NK-92 (cell line): ENCODE results near the gene CDC73.
"Not testable (repeated sequence)": the region's sequence is repeated elsewhere in the genome, so short reads cannot be mapped to it uniquely, and the experiment has no call there.

Source experiments
- DNase-seq: peaks from one replicate; lab custom pipeline; 2025; ENCODE audit not compliant: unreplicated experiment; lab: John Stamatoyannopoulos, UW

Gene CDC73

GRCh38 chr1:193278968-193279367, 157.1 kb downstream of the CDC73 start:
- no peak for DNase-seq

DNA sequence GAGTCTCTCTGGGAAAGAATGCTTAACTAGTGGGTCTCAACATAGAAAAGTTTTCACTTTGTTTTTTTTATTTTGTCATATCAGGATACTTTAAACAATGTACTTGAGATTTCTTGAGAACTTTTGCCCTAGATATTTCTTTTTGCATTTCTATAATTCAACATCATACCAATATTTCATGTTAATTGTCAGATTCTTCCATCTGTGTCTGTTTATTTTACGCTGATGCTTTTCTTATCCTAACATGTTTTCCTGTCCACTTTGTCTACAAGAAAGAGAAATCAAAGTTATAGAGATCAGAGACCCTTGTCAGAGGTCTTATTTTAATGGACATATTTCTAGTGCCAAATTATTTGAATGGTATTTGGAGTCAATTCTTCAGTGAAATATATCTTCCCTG, 160.1 kb downstream of the CDC73 start:
- no peak for DNase-seq

GRCh38 chr1:193283016-193283415, 161.2 kb downstream of the CDC73 start:
- no peak for DNase-seq

GRCh38 chr1:193284219-193284618, 162.4 kb downstream of the CDC73 start:
- no peak for DNase-seq

DNA sequence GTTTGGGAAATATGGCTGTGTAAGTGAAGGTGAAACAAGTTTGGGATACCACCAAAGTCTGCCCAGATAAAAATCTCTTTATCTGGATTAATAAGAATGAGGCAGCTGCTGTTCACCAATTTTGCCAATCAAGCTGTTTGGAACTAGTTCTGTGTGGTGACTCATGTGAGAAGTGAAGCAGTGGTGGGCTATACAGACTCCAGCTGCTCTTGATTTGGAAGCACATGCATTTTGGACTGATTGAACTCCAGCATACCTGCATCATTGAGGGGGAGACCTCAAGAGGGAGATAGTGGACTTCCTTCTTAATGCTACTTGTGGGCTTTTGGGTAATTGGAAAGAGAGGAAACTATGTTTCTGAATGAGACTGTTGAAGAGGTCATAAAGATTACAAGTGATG, 163.8 kb downstream of the CDC73 start:
- no peak for DNase-seq

GRCh38 chr1:193288548-193289080, 166.8 kb downstream of the CDC73 start:
- not testable (repeated sequence) for DNase-seq

DNA sequence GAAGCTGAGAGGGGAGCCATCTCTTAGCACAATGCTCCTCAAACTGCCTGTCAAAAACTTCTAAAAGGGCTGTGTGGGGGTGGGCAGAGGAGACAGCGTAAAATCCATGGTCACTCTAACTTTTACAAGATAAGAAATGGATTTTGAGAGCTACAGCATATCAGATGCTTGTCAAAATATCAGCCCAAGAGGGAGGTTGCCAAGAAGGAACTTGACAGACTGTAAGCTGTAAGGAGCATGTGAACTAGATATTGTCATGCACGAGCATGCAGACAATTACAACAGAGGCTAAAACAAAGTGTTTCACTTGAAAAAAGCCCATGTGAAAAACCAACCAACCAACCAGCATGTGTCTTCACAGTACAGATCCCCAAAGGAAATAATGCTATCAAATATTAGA, 171.9 kb downstream of the CDC73 start:
- no peak for DNase-seq

GRCh38 chr1:193299038-193299437, 177.2 kb downstream of the CDC73 start:
- DNase-seq, result no peak

GRCh38 chr1:193301746-193302145, 179.9 kb downstream of the CDC73 start:
- no peak for DNase-seq

- no peak for DNase-seq
These were observed 182.0 kb downstream of the CDC73 start for GRCh38 chr1:193303849-193304248.
